Activated CD4-positive, alpha-beta T cell treated with anti-CD3 and anti-CD28 coated beads, Interleukin-2, amount 10 ng/mL, durations not matched to agents 7 days and 5 days (primary cell): Measurements from ENCODE around the gene LMAN2L. TPM values are rescaled to one million over a fixed set of nuclear protein-coding genes. Genes with fewer than 3 reads are reported as not detected.

Experiments
- CTCF ChIA-PET: fragments of 350-600 bp; sonication (Branson Sonifier 250); formaldehyde crosslinking; loops from one replicate; lab custom pipeline; 2021; ENCODE audit warnings: antibody characterized with exemption; lab: Charles Lee
- POLR2A ChIA-PET: fragments of 350-600 bp; sonication (Branson Sonifier 250); formaldehyde crosslinking; loops from one replicate; lab custom pipeline; 2021; ENCODE audit warnings: antibody characterized with exemption; lab: Charles Lee
- DNase-seq: peaks from one replicate; pipeline ENCODE4 v3.0.0-alpha.2; 2020
- H3K27ac Mint-ChIP-seq: one replicate; pipeline ENCODE4 v1.8.0; 2021; ENCODE audit warnings: mild to moderate bottlenecking, moderate library complexity, mixed read lengths
- H3K27me3 Mint-ChIP-seq: one replicate; pipeline ENCODE4 v1.8.0; 2021; ENCODE audit warnings: mixed read lengths
- H3K36me3 Mint-ChIP-seq: one replicate; pipeline ENCODE4 v1.8.0; 2021; ENCODE audit warnings: low read depth, mixed read lengths
- H3K4me1 Mint-ChIP-seq: one replicate; pipeline ENCODE4 v1.8.0; 2021; ENCODE audit warnings: mixed read lengths
- H3K4me3 Mint-ChIP-seq: one replicate; pipeline ENCODE4 v1.8.0; 2021; ENCODE audit warnings: mild to moderate bottlenecking, moderate library complexity, mixed read lengths
- H3K9me3 Mint-ChIP-seq: one replicate; pipeline ENCODE4 v1.8.0; 2021; ENCODE audit warnings: mixed read lengths
- total RNA-seq, 2 experiments: library from RNA; stranded (reverse); gene quantifications; one replicate each; pipeline ENCODE4 v1.2.3, GENCODE V29; 2021

LMAN2L gene
- total RNA-seq, 2 experiments from 2014 or later = 7.5 to 8.0 TPM

GRCh38 chr2:96698221-96698861 is 41.5 kb downstream of the LMAN2L start:
- ChIA-PET POLR2A (no interaction called here), CTCF (no interaction called here)
- Mint-ChIP-seq H3K4me3 (no peak overlapping the region), H3K9me3 (no peaks in the 10 kb centered on the region), H3K4me1 (no peaks in the 10 kb centered on the region), H3K27me3 (no peaks in the 10 kb centered on the region), H3K27ac (no peak overlapping the region), H3K36me3 (no peaks in the 10 kb centered on the region)
- no peak for DNase-seq

GRCh38 chr2:96697476-96697875 is 42.4 kb downstream of the LMAN2L start:
- no peak for DNase-seq
- Mint-ChIP-seq H3K9me3 (no peaks in the 10 kb centered on the region), H3K27ac (no peak overlapping the region), H3K4me1 (no peaks in the 10 kb centered on the region), H3K27me3 (no peaks in the 10 kb centered on the region), H3K36me3 (no peaks in the 10 kb centered on the region), H3K4me3 (no peak overlapping the region)
- POLR2A ChIA-PET = no interaction called here
- CTCF ChIA-PET = interaction anchor here (1.1 to 1.2 kb wide), 2 partner anchors 17 to 63 kb away, joined by 3 read pairs; partner anchors contain the start of gene CNNM4

- Mint-ChIP-seq H3K27ac (no peak overlapping the region), H3K27me3 (no peaks in the 10 kb centered on the region), H3K9me3 (no peaks in the 10 kb centered on the region), H3K4me3 (no peak overlapping the region), H3K4me1 (no peaks in the 10 kb centered on the region), H3K36me3 (no peaks in the 10 kb centered on the region)
- DNase-seq = no peak
- CTCF ChIA-PET = no interaction called here
- POLR2A ChIA-PET = no interaction called here
Observed at GRCh38 chr2:96695602-96696001, 44.3 kb downstream of the LMAN2L start.

- H3K36me3 Mint-ChIP-seq = no peaks in the 10 kb centered on the region
- DNase-seq = no peak
- H3K9me3 Mint-ChIP-seq = no peaks in the 10 kb centered on the region
- no peak overlapping the region for H3K4me3 Mint-ChIP-seq
- ChIA-PET POLR2A (no interaction called here), CTCF (no interaction called here)
- no peaks in the 10 kb centered on the region for H3K4me1 Mint-ChIP-seq
- no peak overlapping the region for H3K27ac Mint-ChIP-seq
- H3K27me3 Mint-ChIP-seq = no peaks in the 10 kb centered on the region
Observed at GRCh38 chr2:96694816-96695455, 44.9 kb downstream of the LMAN2L start.

GRCh38 chr2:96694279-96694678 is 45.6 kb downstream of the LMAN2L start:
- Mint-ChIP-seq H3K4me1 (no peaks in the 10 kb centered on the region), H3K9me3 (no peaks in the 10 kb centered on the region), H3K36me3 (no peaks in the 10 kb centered on the region), H3K27me3 (no peaks in the 10 kb centered on the region), H3K4me3 (no peak overlapping the region), H3K27ac (no peak overlapping the region)
- no peak for DNase-seq
- CTCF ChIA-PET = interaction anchor here (1.4 kb wide), 1 partner anchor 8 kb away, joined by 4 read pairs; no protein-coding TSS in a partner anchor
- POLR2A ChIA-PET = no interaction called here

- H3K36me3 Mint-ChIP-seq = no peaks in the 10 kb centered on the region
- H3K4me3 Mint-ChIP-seq = no peak overlapping the region
- peak overlapping the region; percentile 25 for H3K27ac Mint-ChIP-seq
- H3K4me1 Mint-ChIP-seq = no peaks in the 10 kb centered on the region
- no peaks in the 10 kb centered on the region for H3K27me3 Mint-ChIP-seq
- no peak for DNase-seq
- no peaks in the 10 kb centered on the region for H3K9me3 Mint-ChIP-seq
- POLR2A ChIA-PET = no interaction called here
- CTCF ChIA-PET = interaction anchor here (1.2 to 1.6 kb wide), 3 partner anchors 9 to 17 kb away, joined by 3 to 4 read pairs (median 4); no protein-coding TSS in a partner anchor
Observed at GRCh38 chr2:96693286-96694200, 46.3 kb downstream of the LMAN2L start.

- ChIA-PET POLR2A (no interaction called here), CTCF (interaction anchor here (1.6 kb wide), 1 partner anchor 19 kb away, joined by 3 read pairs; no protein-coding TSS in a partner anchor)
- no peak for DNase-seq
- no peaks in the 10 kb centered on the region for H3K36me3 Mint-ChIP-seq
- H3K4me1 Mint-ChIP-seq = no peaks in the 10 kb centered on the region
- no peaks in the 10 kb centered on the region for H3K9me3 Mint-ChIP-seq
- H3K27ac Mint-ChIP-seq = peak overlapping the region; percentile 27
- no peak overlapping the region for H3K4me3 Mint-ChIP-seq
- H3K27me3 Mint-ChIP-seq = no peaks in the 10 kb centered on the region
Observed at GRCh38 chr2:96692094-96692971, 47.5 kb downstream of the LMAN2L start.

- no peak overlapping the region for H3K27ac Mint-ChIP-seq
- POLR2A ChIA-PET = no interaction called here
- no peaks in the 10 kb centered on the region for H3K27me3 Mint-ChIP-seq
- no peaks in the 10 kb centered on the region for H3K9me3 Mint-ChIP-seq
- no peaks in the 10 kb centered on the region for H3K4me1 Mint-ChIP-seq
- H3K36me3 Mint-ChIP-seq = no peaks in the 10 kb centered on the region
- no peak for DNase-seq
- no peak overlapping the region for H3K4me3 Mint-ChIP-seq
- CTCF ChIA-PET = interaction anchor here (1.5 kb wide), 1 partner anchor 8 kb away, joined by 3 read pairs; no protein-coding TSS in a partner anchor
Observed at GRCh38 chr2:96691022-96691612, 48.7 kb downstream of the LMAN2L start.

GRCh38 chr2:96690306-96691021 is 49.4 kb downstream of the LMAN2L start:
- Mint-ChIP-seq H3K27ac (peak overlapping the region; percentile 43), H3K9me3 (no peaks in the 10 kb centered on the region), H3K27me3 (no peaks in the 10 kb centered on the region), H3K4me3 (no peak overlapping the region), H3K4me1 (no peaks in the 10 kb centered on the region), H3K36me3 (no peaks in the 10 kb centered on the region)
- POLR2A ChIA-PET = no interaction called here
- no peak for DNase-seq
- CTCF ChIA-PET = interaction anchor here (1.5 kb wide), 1 partner anchor 9 kb away, joined by 3 read pairs; no protein-coding TSS in a partner anchor

- Mint-ChIP-seq H3K4me3 (no peak overlapping the region), H3K27ac (no peak overlapping the region), H3K9me3 (no peaks in the 10 kb centered on the region), H3K36me3 (no peaks in the 10 kb centered on the region), H3K27me3 (no peaks in the 10 kb centered on the region), H3K4me1 (no peaks in the 10 kb centered on the region)
- CTCF ChIA-PET = interaction anchor here (1.4 kb wide), 1 partner anchor 11 kb away, joined by 3 read pairs; no protein-coding TSS in a partner anchor
- POLR2A ChIA-PET = no interaction called here
- no peak for DNase-seq
Observed at GRCh38 chr2:96689431-96689991, 50.4 kb downstream of the LMAN2L start.
